Panc1 (cell line): ENCODE results near the gene MS4A10. TPM values are rescaled to one million over a fixed set of nuclear protein-coding genes. Genes with fewer than 3 reads are reported as not detected.

Source experiments
- ATAC-seq: fragments of 200-7000 bp; cut with Tn5 transposase; 2 replicates; pipeline ENCODE4 v1.9.1; 2020; ENCODE audit warnings: mild to moderate bottlenecking, moderate library complexity
- BruUV-seq: library from RNA; stranded (reverse); fragments of 400-500 nt; replicated peaks from 2 replicates; lab custom pipeline; 2021; lab: Mats Ljungman, UMichigan
- CTCF ChIA-PET: fragments of 300-600 bp; sonication (Branson Sonifier 250); formaldehyde crosslinking; loops from one replicate; lab custom pipeline; 2022; ENCODE audit warnings: antibody characterized with exemption; lab: Charles Lee
- POLR2A ChIA-PET: fragments of 300-600 bp; sonication (Branson Sonifier 250); formaldehyde crosslinking; loops from one replicate; lab custom pipeline; 2022; ENCODE audit warnings: antibody characterized with exemption; lab: Charles Lee
- DNase-seq: peaks from one replicate; pipeline ENCODE4 v3.0.0-alpha.2; 2010; ENCODE audit warnings: low read depth, low spot score
- H3K27ac ChIP-seq: 2 replicates; pipeline ENCODE4 v1.5.1; 2011; ENCODE audit warnings: mild to moderate bottlenecking, low read length, inconsistent platforms
- H3K27me3 ChIP-seq: fragments of 200-500 bp; sonication (Bioruptor generic); 2 replicates; pipeline ENCODE4 v1.6.0; 2014; ENCODE audit warnings: low read length, inconsistent platforms; ENCODE audit not compliant: control insufficient read depth, insufficient read depth
- H3K36me3 ChIP-seq: fragments of 200-500 bp; sonication (Bioruptor generic); 2 replicates; pipeline ENCODE4 v1.5.1; 2014; ENCODE audit warnings: inconsistent platforms, mild to moderate bottlenecking, low read length, moderate library complexity; ENCODE audit not compliant: control insufficient read depth, insufficient read depth
- H3K4me1 ChIP-seq: 2 replicates; pipeline ENCODE4 v1.5.1; 2011; ENCODE audit warnings: inconsistent platforms, mild to moderate bottlenecking, low read length, moderate library complexity; ENCODE audit not compliant: control insufficient read depth, insufficient read depth
- H3K4me3 ChIP-seq, 2 experiments: 2 replicates each; pipeline ENCODE4 v1.5.1; 2011 to 2012; ENCODE audit warnings: low read depth in 2 of 2, low read length in 2 of 2, mild to moderate bottlenecking in 2 of 2, inconsistent platforms in 1 of 2, moderate library complexity in 1 of 2
- H3K9me3 ChIP-seq: fragments of 200-500 bp; sonication (Bioruptor generic); 2 replicates; pipeline ENCODE4 v1.5.1; 2014; ENCODE audit warnings: low read depth, mild to moderate bottlenecking, inconsistent platforms, low read length, moderate library complexity; ENCODE audit not compliant: control insufficient read depth, insufficient read depth
- POLR2AphosphoS5 ChIP-seq: IDR thresholded peaks from 2 replicates; pipeline ENCODE4 v1.6.1; 2012; ENCODE audit warnings: mild to moderate bottlenecking, low read depth, low read length, moderate library complexity
- SIN3A ChIP-seq: IDR thresholded peaks from 2 replicates; pipeline ENCODE4 v1.6.1; 2012; ENCODE audit warnings: low read depth, mild to moderate bottlenecking, low read length, moderate library complexity, borderline replicate concordance; ENCODE audit not compliant: insufficient read depth
- TCF7L2 ChIP-seq: IDR thresholded peaks from 2 replicates; pipeline ENCODE4 v1.6.1; 2011; ENCODE audit warnings: mild to moderate bottlenecking, low read depth, low read length, inconsistent platforms
- in situ Hi-C: cut with HindIII; loops from 2 replicates; pipeline ENCODE4 v1.10.0; 2016; ENCODE audit warnings: low sequenced_read_pairs, low pct_unique_long_range_greater_than_20kb
- intact Hi-C: fragments of 100-400 bp; cut with micrococcal nuclease; formaldehyde crosslinking; loops from one replicate; pipeline ENCODE4 v1.10.0; 2022; ENCODE audit not compliant: unreplicated experiment
- total RNA-seq: library from RNA; stranded (reverse); gene quantifications from one replicate; pipeline ENCODE4 v1.2.1, GENCODE V29; 2021; ENCODE audit not compliant: unreplicated experiment
- TF ChIP-seq, protein P1 (sequence below): fragments of 450-650 bp; IDR thresholded peaks from 2 replicates; pipeline ENCODE4 v1.5.1; 2017; ENCODE audit warnings: mild to moderate bottlenecking
- TF ChIP-seq, protein P2 (sequence below), 2 experiments: IDR thresholded peaks; 2 replicates each; pipeline ENCODE4 v1.6.1; 2011 to 2012; ENCODE audit warnings: low read depth in 2 of 2, control low read depth in 1 of 2, low read length in 1 of 2, mild to moderate bottlenecking in 1 of 2, moderate library complexity in 1 of 2; ENCODE audit not compliant: insufficient read depth in 1 of 2

MS4A10 gene
- total RNA-seq, 1 experiment from 2014 or later: not detected

- H3K27me3 ChIP-seq: no peaks in the 10 kb centered on the region
- TF ChIP-seq, protein P1, sequence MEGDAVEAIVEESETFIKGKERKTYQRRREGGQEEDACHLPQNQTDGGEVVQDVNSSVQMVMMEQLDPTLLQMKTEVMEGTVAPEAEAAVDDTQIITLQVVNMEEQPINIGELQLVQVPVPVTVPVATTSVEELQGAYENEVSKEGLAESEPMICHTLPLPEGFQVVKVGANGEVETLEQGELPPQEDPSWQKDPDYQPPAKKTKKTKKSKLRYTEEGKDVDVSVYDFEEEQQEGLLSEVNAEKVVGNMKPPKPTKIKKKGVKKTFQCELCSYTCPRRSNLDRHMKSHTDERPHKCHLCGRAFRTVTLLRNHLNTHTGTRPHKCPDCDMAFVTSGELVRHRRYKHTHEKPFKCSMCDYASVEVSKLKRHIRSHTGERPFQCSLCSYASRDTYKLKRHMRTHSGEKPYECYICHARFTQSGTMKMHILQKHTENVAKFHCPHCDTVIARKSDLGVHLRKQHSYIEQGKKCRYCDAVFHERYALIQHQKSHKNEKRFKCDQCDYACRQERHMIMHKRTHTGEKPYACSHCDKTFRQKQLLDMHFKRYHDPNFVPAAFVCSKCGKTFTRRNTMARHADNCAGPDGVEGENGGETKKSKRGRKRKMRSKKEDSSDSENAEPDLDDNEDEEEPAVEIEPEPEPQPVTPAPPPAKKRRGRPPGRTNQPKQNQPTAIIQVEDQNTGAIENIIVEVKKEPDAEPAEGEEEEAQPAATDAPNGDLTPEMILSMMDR: no peak
- TF ChIP-seq SIN3A: no peak
- TF ChIP-seq, protein P2, sequence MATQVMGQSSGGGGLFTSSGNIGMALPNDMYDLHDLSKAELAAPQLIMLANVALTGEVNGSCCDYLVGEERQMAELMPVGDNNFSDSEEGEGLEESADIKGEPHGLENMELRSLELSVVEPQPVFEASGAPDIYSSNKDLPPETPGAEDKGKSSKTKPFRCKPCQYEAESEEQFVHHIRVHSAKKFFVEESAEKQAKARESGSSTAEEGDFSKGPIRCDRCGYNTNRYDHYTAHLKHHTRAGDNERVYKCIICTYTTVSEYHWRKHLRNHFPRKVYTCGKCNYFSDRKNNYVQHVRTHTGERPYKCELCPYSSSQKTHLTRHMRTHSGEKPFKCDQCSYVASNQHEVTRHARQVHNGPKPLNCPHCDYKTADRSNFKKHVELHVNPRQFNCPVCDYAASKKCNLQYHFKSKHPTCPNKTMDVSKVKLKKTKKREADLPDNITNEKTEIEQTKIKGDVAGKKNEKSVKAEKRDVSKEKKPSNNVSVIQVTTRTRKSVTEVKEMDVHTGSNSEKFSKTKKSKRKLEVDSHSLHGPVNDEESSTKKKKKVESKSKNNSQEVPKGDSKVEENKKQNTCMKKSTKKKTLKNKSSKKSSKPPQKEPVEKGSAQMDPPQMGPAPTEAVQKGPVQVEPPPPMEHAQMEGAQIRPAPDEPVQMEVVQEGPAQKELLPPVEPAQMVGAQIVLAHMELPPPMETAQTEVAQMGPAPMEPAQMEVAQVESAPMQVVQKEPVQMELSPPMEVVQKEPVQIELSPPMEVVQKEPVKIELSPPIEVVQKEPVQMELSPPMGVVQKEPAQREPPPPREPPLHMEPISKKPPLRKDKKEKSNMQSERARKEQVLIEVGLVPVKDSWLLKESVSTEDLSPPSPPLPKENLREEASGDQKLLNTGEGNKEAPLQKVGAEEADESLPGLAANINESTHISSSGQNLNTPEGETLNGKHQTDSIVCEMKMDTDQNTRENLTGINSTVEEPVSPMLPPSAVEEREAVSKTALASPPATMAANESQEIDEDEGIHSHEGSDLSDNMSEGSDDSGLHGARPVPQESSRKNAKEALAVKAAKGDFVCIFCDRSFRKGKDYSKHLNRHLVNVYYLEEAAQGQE (IDR thresholded peaks at IDR 0.05; ENCODE audit: insufficient read depth in 1 of 2, low read depth in 2 of 2, low read length in 1 of 2): no peak
- no peak for TF ChIP-seq TCF7L2
- no peak for TF ChIP-seq POLR2AphosphoS5
- H3K4me3 ChIP-seq: no peak overlapping the region
- DNase-seq (no peak), ATAC-seq (no peak)
- in situ Hi-C loops (no loop called here), intact Hi-C loops (no loop called here)
- ChIA-PET POLR2A (no interaction called here), CTCF (interaction anchor here (0.6 kb wide), 1 partner anchor 383 kb away, joined by 4 read pairs; no protein-coding TSS in a partner anchor)
- H3K4me1 ChIP-seq: peaks cover 4% of the 10 kb centered on the region
- H3K36me3 ChIP-seq: peaks cover 4% of the 10 kb centered on the region
- no TSS peak for BruUV-seq
- H3K9me3 ChIP-seq: no peaks in the 10 kb centered on the region
- no peak overlapping the region for H3K27ac ChIP-seq
Observed at GRCh38 chr11:60849641-60850520, 64.7 kb downstream of the MS4A10 start.

Other genes with a start within 250 kb of the MS4A10 start
- not detected for gene MS4A8, start 85.7 kb upstream of the MS4A10 start, total RNA-seq
- gene MS4A18, start 60.6 kb upstream of the MS4A10 start, total RNA-seq: not detected
- not detected for gene MS4A15, start 28.5 kb upstream of the MS4A10 start, total RNA-seq
- 70.2 TPM for gene CCDC86, start 56.8 kb downstream of the MS4A10 start, total RNA-seq
- not detected for gene PTGDR2, start 70.6 kb downstream of the MS4A10 start, total RNA-seq
- not detected for gene ZP1, start 82.2 kb downstream of the MS4A10 start, total RNA-seq
- gene PRPF19, start 121.3 kb downstream of the MS4A10 start, total RNA-seq: 149 TPM
- gene TMEM109, start 128.8 kb downstream of the MS4A10 start, total RNA-seq: 91.8 TPM
- gene TMEM132A, start 139.1 kb downstream of the MS4A10 start, total RNA-seq: 154 TPM
- gene SLC15A3, start 166.8 kb downstream of the MS4A10 start, total RNA-seq: 8.7 TPM
- gene CD6, start 186.3 kb downstream of the MS4A10 start, total RNA-seq: 1.1 TPM